ENCODE measurements around the gene CAMK1G. TPM values are rescaled to one million over a fixed set of nuclear protein-coding genes. Genes with fewer than 3 reads are reported as not detected.

CAMK1G gene
- total and polyA plus RNA-seq, 2 of the 4 experiments (the other 2 are of a cell fraction) = 0.72 to 1.8 TPM

GRCh38 chr1:209626346-209627026 is 43.0 kb downstream of the CAMK1G start (continued):
- TF ChIP-seq CEBPB (IDR thresholded peaks at IDR 0.05; ENCODE audit: low read depth, low read length) = no peak

GRCh38 chr1:209627027-209627731 is 43.7 kb downstream of the CAMK1G start:
- Histone ChIP-seq H3K9me3 (ENCODE audit: control insufficient read depth, insufficient read depth, low read length) (no peaks in the 10 kb centered on the region), H3K56ac (ENCODE audit: extremely low read depth, insufficient read depth, low read length) (no peak overlapping the region), H3K4ac (ENCODE audit: low read depth, low read length) (no peak overlapping the region), H4K8ac (ENCODE audit: low read depth in 2 of 2, low read length in 2 of 2) (no peak overlapping the region), H4K5ac (ENCODE audit: low read depth, low read length) (no peak overlapping the region), H2AK9ac (replicated peaks; ENCODE audit: low read depth, low read length, poor library complexity) (peak overlapping the region; percentile 29), H4K91ac (ENCODE audit: insufficient read depth, low read depth, low read length) (no peak overlapping the region), H3K27me3 (ENCODE audit: control insufficient read depth, insufficient read depth, low read length) (no peaks in the 10 kb centered on the region), H2BK120ac (ENCODE audit: low read depth, low read length) (no peak overlapping the region), H2AFZ (replicated peaks; ENCODE audit: low read length, poor library complexity) (peak overlapping the region; percentile 84), H3K4me1 (ENCODE audit: control insufficient read depth, insufficient read depth, low read length) (no peaks in the 10 kb centered on the region; the same call in none of the 2 replicates), H3K79me1 (ENCODE audit: low read depth in 1 of 2, low read length in 2 of 2) (no peaks in the 10 kb centered on the region), H3K18ac (ENCODE audit: low read depth, low read length) (no peak overlapping the region), H3K36me3 (ENCODE audit: control insufficient read depth, insufficient read depth, low read length) (no peaks in the 10 kb centered on the region), H2BK15ac (ENCODE audit: low read depth, low read length) (no peak overlapping the region), H4K20me1 (ENCODE audit: insufficient read depth, low read length) (no peaks in the 10 kb centered on the region), H3K14ac (replicated peaks; ENCODE audit: low read depth, low read length) (no peak overlapping the region), H2BK5ac (ENCODE audit: low read depth, low read length, poor library complexity, severe bottlenecking) (no peak overlapping the region), H3K4me3 (ENCODE audit: insufficient read depth, low read depth, low read length) (no peak overlapping the region), H3K27ac (ENCODE audit: insufficient read depth, low read length) (no peak overlapping the region), H3K9ac (ENCODE audit: low read depth, low read length) (no peak overlapping the region), H3K23ac (ENCODE audit: low read depth, low read length) (no peak overlapping the region), H3K4me2 (ENCODE audit: low read depth, low read length) (no peak overlapping the region), H2AK5ac (ENCODE audit: low read depth, low read length) (0 out of 2 replicates have a peak overlapping the region, but pooled peaks have one; percentile 39), H2BK20ac (ENCODE audit: low read depth, low read length) (no peak overlapping the region), H3K9me1 (ENCODE audit: insufficient read depth, low read length) (no peaks in the 10 kb centered on the region; the same call in 1 of the 2 replicates)
- in situ Hi-C loops (cut with MboI; ENCODE audit: low sequenced_read_pairs) = loop anchor here (5.0 kb wide), 1 partner anchor 50 kb away; no protein-coding TSS in a partner anchor
- no peak for TF ChIP-seq BHLHE40 (IDR thresholded peaks at IDR 0.05; ENCODE audit: low read depth, low read length)
- TF ChIP-seq USF2 (IDR thresholded peaks at IDR 0.05; ENCODE audit: low read depth, low read length) = no peak
- no peak for TF ChIP-seq FOS (IDR thresholded peaks at IDR 0.05; ENCODE audit: low read depth, low read length)
- no peak for TF ChIP-seq CHD1 (IDR thresholded peaks at IDR 0.05; ENCODE audit: low read depth, low read length)
- TF ChIP-seq NFE2L2 (IDR thresholded peaks at IDR 0.05; ENCODE audit: low read depth, low read length) = no peak
- no peak for TF ChIP-seq ELK1 (IDR thresholded peaks at IDR 0.05; ENCODE audit: borderline replicate concordance, low read depth, low read length)
- no peak for TF ChIP-seq SMC3 (IDR thresholded peaks at IDR 0.05; ENCODE audit: low read depth, low read length)
- 65% methylated on average over 9 of the region's 16 CpGs; no CpG with 5 or more reads in 1 of the 2 experiments for WGBS, 2 experiments (ENCODE audit: extremely low coverage in 2 of 2, insufficient read length in 1 of 2)
- ChIA-PET CTCF (interaction anchor here (0.5 to 1.6 kb wide), 8 partner anchors 12 to 60 kb away, joined by 3 to 11 read pairs (median 4); partner anchors contain the start of gene LAMB3), POLR2A (ENCODE audit: unreplicated experiment) (no interaction called here)
- ATAC-seq (ENCODE audit: low read depth) (peak; percentile 40; the same call in 1 of the 2 replicates), DNase-seq (no peak)
- intact Hi-C loops (cut with micrococcal nuclease) = loop anchor here (1.0 kb wide), 3 partner anchors 51 to 66 kb away; no protein-coding TSS in a partner anchor
- dilution Hi-C loops (cut with HindIII; ENCODE audit: low sequenced_read_pairs, unreplicated experiment) = no loop called here
- BruUV-seq (replicated peaks) = no TSS peak

Data from IMR-90 (cell line).